Hematopoietic multipotent progenitor cell treated with erythropoietin and hydrocortisone succinate and interleukin-3 and kit ligand, for 8 days (in vitro differentiated cells): ENCODE measurements around the gene POTEB.
"Not testable (repeated sequence)": the region's sequence is repeated elsewhere in the genome, so short reads cannot be mapped to it uniquely, and the experiment has no call there.

ENCODE experiments used
- DNase-seq: peaks from one replicate; pipeline ENCODE4 v3.0.0-alpha.2; 2015

The POTEB gene

GRCh38 chr15:21877635-21878034, at the start of gene POTEB:
POTEB (minus strand) TSS chr15:21877735; CDS start chr15:21877246, 489 bp downstream.
- not testable (repeated sequence) for DNase-seq

GRCh38 chr15:21890955-21891354, 13.4 kb upstream of the POTEB start:
- DNase-seq: not testable (repeated sequence)

- DNase-seq: not testable (repeated sequence)
Measured at GRCh38 chr15:21889542-21889941, 12.0 kb upstream of the POTEB start.

- DNase-seq: not testable (repeated sequence)
Measured at GRCh38 chr15:21838831-21839230, 38.7 kb downstream of the POTEB start.
